Thyroid gland (tissue), 4 donors: ENCODE data around the gene FBH1. TPM values are rescaled to one million over a fixed set of nuclear protein-coding genes. Genes with fewer than 3 reads are reported as not detected.

Source experiments
- DNase-seq, 2 donors: peaks; one replicate each; pipeline ENCODE4 v3.0.0-alpha.2; 2019
- H3K27ac ChIP-seq, 3 donors: fragments of 200-600 bp; sonication (generic); 1 replicate in 2 of 3; 2 replicates in 1 of 3; pipeline ENCODE4 v1.5.1; 2016 to 2019; ENCODE audit warnings: mild to moderate bottlenecking in 1 of 3, moderate library complexity in 1 of 3
- H3K27me3 ChIP-seq: fragments of 200-600 bp; sonication (generic); one replicate; pipeline ENCODE4 v1.5.1; 2019
- H3K36me3 ChIP-seq, 2 donors: fragments of 200-600 bp; sonication (generic); one replicate each; pipeline ENCODE4 v1.5.1; 2016 to 2019
- H3K4me1 ChIP-seq, 2 donors: fragments of 200-600 bp; sonication (generic); one replicate each; pipeline ENCODE4 v1.5.1; 2017 to 2019
- H3K4me3 ChIP-seq, 3 donors: fragments of 200-600 bp; sonication (generic); replicated peaks in 1 of 3; 1 replicate in 2 of 3; 2 replicates in 1 of 3; pipeline ENCODE4 v1.5.1; 2016; ENCODE audit warnings: mild to moderate bottlenecking in 1 of 3
- H3K9me3 ChIP-seq: fragments of 200-600 bp; sonication (generic); one replicate; pipeline ENCODE4 v1.5.1; 2017
- CTCF ChIP-seq, 6 experiments: fragments of 200-600 bp in 3 of 6; fragments of 450-650 bp in 3 of 6; sonication (generic) in 3 of 6; IDR thresholded peaks; one replicate each; pipeline ENCODE4 v1.5.1; 2016 to 2019; ENCODE audit warnings: antibody characterized with exemption in 6 of 6, mild to moderate bottlenecking in 2 of 6, inconsistent platforms in 1 of 6, moderate library complexity in 1 of 6
- POLR2A ChIP-seq, 2 donors: fragments of 450-650 bp; IDR thresholded peaks; one replicate each; pipeline ENCODE4 v1.6.1; 2017; ENCODE audit warnings: antibody characterized with exemption in 2 of 2, mild to moderate bottlenecking in 2 of 2, moderate library complexity in 1 of 2
- WGBS, 2 donors: methylation state at CpG; one replicate each; pipeline ENCODE4 v1.1.5; 2017; 5-methylcytosine and 5-hydroxymethylcytosine counted together
- intact Hi-C: fragments of 100-400 bp; cut with DNase I; formaldehyde crosslinking; loops from one replicate; pipeline ENCODE4 v1.15.1; 2023
- total RNA-seq, 4 donors: library from RNA; depleted of rRNA; stranded (reverse); fragments of >200 nt; gene quantifications; one replicate each; pipeline ENCODE4 v1.2.3, GENCODE V29; 2016

Gene FBH1
- total RNA-seq, 4 donors from 2014 or later, result 88.3 to 100 (median 94.8) TPM

GRCh38 chr10:5948208-5948585 lies 58.2 kb downstream of the FBH1 start:
- intact Hi-C loops, result no loop called here
- DNase-seq, result no peak
- Histone ChIP-seq H3K4me3 (no peak overlapping the region), H3K4me1 (peaks cover 0 to 23% of the 10 kb centered on the region in 2 donors), H3K36me3 (no peaks in the 10 kb centered on the region), H3K27ac (no peak overlapping the region), H3K27me3 (no peaks in the 10 kb centered on the region), H3K9me3 (no peaks in the 10 kb centered on the region)
- WGBS, 2 donors, result 89 to 93% methylated on average over 6 of the region's 6 CpGs
- no peak for TF ChIP-seq CTCF (IDR thresholded peaks at IDR 0.05)
- TF ChIP-seq POLR2A (IDR thresholded peaks at IDR 0.05), result no peak

GRCh38 chr10:5949009-5949759 lies 59.1 kb downstream of the FBH1 start:
- DNase-seq, result no peak
- Histone ChIP-seq H3K27me3 (no peaks in the 10 kb centered on the region), H3K4me1 (peaks cover 0 to 15% of the 10 kb centered on the region in 2 donors), H3K4me3 (no peak overlapping the region), H3K36me3 (no peaks in the 10 kb centered on the region), H3K9me3 (no peaks in the 10 kb centered on the region), H3K27ac (no peak overlapping the region)
- intact Hi-C loops, result no loop called here
- 60 to 62% methylated on average over 14 of the region's 14 CpGs for WGBS, 2 donors
- TF ChIP-seq CTCF (IDR thresholded peaks at IDR 0.05) (peak in 1 of 6 experiments; percentile 22), POLR2A (IDR thresholded peaks at IDR 0.05) (no peak)

- no peak overlapping the region for H3K4me3 ChIP-seq
- H3K36me3 ChIP-seq, result no peaks in the 10 kb centered on the region
- DNase-seq, result peak in 1 of 2 donors; percentile 23
- H3K4me1 ChIP-seq, result peaks cover 0 to 13% of the 10 kb centered on the region in 2 donors
- intact Hi-C loops, result no loop called here
- H3K9me3 ChIP-seq, result no peaks in the 10 kb centered on the region
- no peak for TF ChIP-seq CTCF (IDR thresholded peaks at IDR 0.05)
- TF ChIP-seq POLR2A (IDR thresholded peaks at IDR 0.05), result no peak
- no peak overlapping the region for H3K27ac ChIP-seq
- WGBS, 2 donors, result 75 to 79% methylated on average over 7 of the region's 7 CpGs
- no peaks in the 10 kb centered on the region for H3K27me3 ChIP-seq
Measured at GRCh38 chr10:5951167-5951711, 61.2 kb downstream of the FBH1 start.

- DNase-seq, result no peak
- Histone ChIP-seq H3K9me3 (no peaks in the 10 kb centered on the region), H3K36me3 (no peaks in the 10 kb centered on the region), H3K4me3 (no peak overlapping the region), H3K4me1 (peaks cover 0 to 7% of the 10 kb centered on the region in 2 donors), H3K27me3 (no peaks in the 10 kb centered on the region), H3K27ac (no peak overlapping the region)
- intact Hi-C loops, result no loop called here
- no peak for TF ChIP-seq POLR2A (IDR thresholded peaks at IDR 0.05)
- TF ChIP-seq CTCF (IDR thresholded peaks at IDR 0.05), result no peak
- 90 to 97% methylated on average over 6 of the region's 6 CpGs for WGBS, 2 donors
Measured at GRCh38 chr10:5951721-5952407, 61.8 kb downstream of the FBH1 start.
